Eye (tissue), 1 donor: ENCODE measurements around the gene LYPD1.

Source experiments
- DNase-seq: peaks from one replicate; pipeline ENCODE4 v3.0.0-alpha.2; 2015

The LYPD1 gene

GRCh38 chr2:132668189-132668823 is 1.7 kb downstream of the LYPD1 start:
- DNase-seq, result peak; percentile 75

GRCh38 chr2:132667706-132668105 is 2.3 kb downstream of the LYPD1 start:
- no peak for DNase-seq

GRCh38 chr2:132665401-132666140 is 4.4 kb downstream of the LYPD1 start:
- no peak for DNase-seq

- no peak for DNase-seq
Observed at GRCh38 chr2:132664096-132664495, 5.9 kb downstream of the LYPD1 start.

- peak; percentile 32 for DNase-seq
Observed at GRCh38 chr2:132662732-132663131, 7.3 kb downstream of the LYPD1 start.

GRCh38 chr2:132659331-132659730 is 10.7 kb downstream of the LYPD1 start:
- DNase-seq, result no peak

- DNase-seq, result no peak
Observed at GRCh38 chr2:132656266-132656975, 13.6 kb downstream of the LYPD1 start.

- DNase-seq, result no peak
Observed at GRCh38 chr2:132654968-132655367, 15.0 kb downstream of the LYPD1 start.

GRCh38 chr2:132654335-132654734 is 15.7 kb downstream of the LYPD1 start:
- DNase-seq, result no peak

GRCh38 chr2:132652474-132652873 is 17.5 kb downstream of the LYPD1 start:
- DNase-seq, result peak; percentile 23

GRCh38 chr2:132651115-132652045 is 18.6 kb downstream of the LYPD1 start:
- peak; percentile 56 for DNase-seq

GRCh38 chr2:132646540-132647108 is 23.4 kb downstream of the LYPD1 start:
- no peak for DNase-seq

- DNase-seq, result no peak
Observed at GRCh38 chr2:132645722-132646539, 24.1 kb downstream of the LYPD1 start.

- no peak for DNase-seq
Observed at GRCh38 chr2:132645176-132645575, 24.8 kb downstream of the LYPD1 start.

GRCh38 chr2:132642415-132642814 is 27.6 kb downstream of the LYPD1 start:
- no peak for DNase-seq

GRCh38 chr2:132641819-132642218 is 28.2 kb downstream of the LYPD1 start:
- no peak for DNase-seq

- no peak for DNase-seq
Observed at GRCh38 chr2:132640116-132640515, 29.9 kb downstream of the LYPD1 start.

GRCh38 chr2:132638313-132639040 is 31.5 kb downstream of the LYPD1 start:
- DNase-seq, result no peak

- no peak for DNase-seq
Observed at GRCh38 chr2:132636346-132636745, 33.7 kb downstream of the LYPD1 start.

- no peak for DNase-seq
Observed at GRCh38 chr2:132633635-132634034, 36.4 kb downstream of the LYPD1 start.
